HepG2 (cell line): ENCODE measurements around the gene HSPE1.

Experiments
- ATRX ChIP-seq: sonication (generic); formaldehyde crosslinking; IDR thresholded peaks from 2 replicates; pipeline ENCODE4 v1.4.0; 2020; ENCODE audit warnings: missing genetic modification reagents, borderline replicate concordance
- CTCF ChIP-seq: sonication (generic); formaldehyde crosslinking; IDR thresholded peaks from 2 replicates; pipeline ENCODE4 v1.5.0; 2020; ENCODE audit warnings: mild to moderate bottlenecking, missing genetic modification reagents, moderate library complexity
- E2F1 ChIP-seq: sonication (generic); formaldehyde crosslinking; IDR thresholded peaks from 2 replicates; pipeline ENCODE4 v1.5.0; 2020; ENCODE audit warnings: missing genetic modification reagents
- EZH2 ChIP-seq: conservative IDR thresholded peaks from 2 replicates; pipeline ENCODE4 v1.6.1; 2012; ENCODE audit warnings: mild to moderate bottlenecking, low read depth, low read length, moderate library complexity
- HDAC1 ChIP-seq: sonication (generic); formaldehyde crosslinking; IDR thresholded peaks from 2 replicates; pipeline ENCODE4 v1.5.1; 2020; ENCODE audit warnings: mild to moderate bottlenecking, missing genetic modification reagents
- POLR2A ChIP-seq, 2 experiments: IDR thresholded peaks; 2 replicates each; pipeline ENCODE4 v1.6.1; 2011; ENCODE audit warnings: low read depth in 2 of 2, low read length in 2 of 2, mild to moderate bottlenecking in 1 of 2, moderate library complexity in 1 of 2; ENCODE audit not compliant: insufficient read depth in 1 of 2
- RAD51 ChIP-seq: fragments of 450-650 bp; IDR thresholded peaks from 2 replicates; pipeline ENCODE4 v1.6.1; 2016; ENCODE audit warnings: borderline replicate concordance
- TFDP1 ChIP-seq: IDR thresholded peaks from 2 replicates; pipeline ENCODE4 v1.6.1; 2016; ENCODE audit warnings: missing compliant biosample characterization, missing genetic modification reagents, borderline replicate concordance
- ZBTB8A ChIP-seq: sonication (generic); formaldehyde crosslinking; IDR thresholded peaks from 2 replicates; pipeline ENCODE4 v1.4.0; 2020; ENCODE audit warnings: mild to moderate bottlenecking, low read depth, missing genetic modification reagents, borderline replicate concordance

GRCh38 chr2:197514754-197515153, 14.6 kb downstream of the HSPE1 start:
- no peak for TF ChIP-seq CTCF (CRISPR knock-in tag)
- no peak for TF ChIP-seq ATRX (CRISPR knock-in tag)
- no peak for TF ChIP-seq HDAC1 (CRISPR knock-in tag)
- no peak for TF ChIP-seq TFDP1
- TF ChIP-seq ZBTB8A (CRISPR knock-in tag), result no peak
- TF ChIP-seq POLR2A (IDR thresholded peaks at IDR 0.05; ENCODE audit: insufficient read depth in 1 of 2, low read depth in 2 of 2, low read length in 2 of 2), result no peak
- TF ChIP-seq EZH2, result no peak
- no peak for TF ChIP-seq E2F1 (CRISPR knock-in tag)
- no peak for TF ChIP-seq RAD51
